Measurements from ENCODE around the gene PTBP3.

DNA sequence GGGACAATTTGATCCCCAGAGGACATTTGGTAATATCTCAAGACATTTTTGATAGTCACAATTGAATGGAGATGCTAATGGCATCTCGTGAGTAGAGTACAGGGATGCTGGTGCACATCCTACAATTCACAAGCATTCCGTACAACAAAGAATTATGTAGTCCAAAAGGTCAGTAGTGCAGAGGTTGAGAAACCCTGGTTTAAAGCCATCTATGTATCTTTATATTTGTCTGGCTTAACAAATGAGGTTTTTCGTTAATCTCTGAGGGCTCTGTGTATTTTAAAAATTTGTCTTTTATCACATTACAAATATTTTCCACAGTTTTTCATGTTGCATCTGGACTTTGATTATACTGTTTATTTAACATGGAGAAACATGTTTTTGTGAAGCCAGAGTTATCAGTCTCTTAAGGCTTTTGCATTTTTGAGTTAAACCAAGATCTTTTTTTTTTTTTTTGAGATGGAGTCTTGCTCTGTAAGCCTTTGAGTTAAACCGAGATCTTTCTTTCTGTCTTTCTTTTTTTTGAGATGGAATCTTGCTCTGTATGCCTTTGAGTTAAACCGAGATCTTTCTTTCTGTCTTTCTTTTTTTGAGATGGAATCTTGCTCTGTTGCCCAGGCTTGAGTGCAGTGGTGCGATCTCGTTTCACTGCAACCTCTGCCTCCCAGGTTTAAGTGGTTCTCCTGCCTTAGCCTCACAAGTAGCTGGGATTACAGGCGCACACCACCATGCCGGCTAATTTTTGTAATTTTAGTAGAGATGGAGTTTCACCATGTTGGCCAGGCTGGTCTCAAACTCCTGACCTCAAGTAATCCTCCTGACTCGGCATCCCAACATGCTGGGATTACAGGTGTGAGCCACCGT, 49.3 kb upstream of the PTBP3 start:
- TF ChIP-seq, protein P1, sequence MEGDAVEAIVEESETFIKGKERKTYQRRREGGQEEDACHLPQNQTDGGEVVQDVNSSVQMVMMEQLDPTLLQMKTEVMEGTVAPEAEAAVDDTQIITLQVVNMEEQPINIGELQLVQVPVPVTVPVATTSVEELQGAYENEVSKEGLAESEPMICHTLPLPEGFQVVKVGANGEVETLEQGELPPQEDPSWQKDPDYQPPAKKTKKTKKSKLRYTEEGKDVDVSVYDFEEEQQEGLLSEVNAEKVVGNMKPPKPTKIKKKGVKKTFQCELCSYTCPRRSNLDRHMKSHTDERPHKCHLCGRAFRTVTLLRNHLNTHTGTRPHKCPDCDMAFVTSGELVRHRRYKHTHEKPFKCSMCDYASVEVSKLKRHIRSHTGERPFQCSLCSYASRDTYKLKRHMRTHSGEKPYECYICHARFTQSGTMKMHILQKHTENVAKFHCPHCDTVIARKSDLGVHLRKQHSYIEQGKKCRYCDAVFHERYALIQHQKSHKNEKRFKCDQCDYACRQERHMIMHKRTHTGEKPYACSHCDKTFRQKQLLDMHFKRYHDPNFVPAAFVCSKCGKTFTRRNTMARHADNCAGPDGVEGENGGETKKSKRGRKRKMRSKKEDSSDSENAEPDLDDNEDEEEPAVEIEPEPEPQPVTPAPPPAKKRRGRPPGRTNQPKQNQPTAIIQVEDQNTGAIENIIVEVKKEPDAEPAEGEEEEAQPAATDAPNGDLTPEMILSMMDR (conservative IDR thresholded peaks at IDR 0.05; ENCODE audit: low read length) = no peak
- no peak for TF ChIP-seq EZH2phosphoT487 (IDR thresholded peaks at IDR 0.05; ENCODE audit: borderline replicate concordance)

Data from Loucy (cell line).